Measurements from ENCODE around the gene SLC9A6.

- TF ChIP-seq CTCF (conservative IDR thresholded peaks at IDR 0.05; ENCODE audit: low read depth, low read length) (no peak), EZH2 (IDR thresholded peaks at IDR 0.05; ENCODE audit: borderline replicate concordance, low read depth, low read length, poor library complexity, severe bottlenecking) (no peak)
Observed at GRCh38 chrX:136039485-136039884, 54.2 kb downstream of the SLC9A6 start.

Measured in A673 (cell line).